GM23248 (cell line): ENCODE measurements around the gene TCHH.

Experiments
- EZH2 ChIP-seq: fragments of 200-600 bp; sonication (generic); IDR thresholded peaks from 2 replicates; pipeline ENCODE4 v1.6.1; 2018; ENCODE audit warnings: antibody characterized with exemption, mild to moderate bottlenecking; ENCODE audit not compliant: insufficient read depth, poor library complexity, severe bottlenecking
- EZH2phosphoT487 ChIP-seq: fragments of 200-600 bp; sonication (generic); IDR thresholded peaks from 2 replicates; pipeline ENCODE4 v1.6.1; 2018; ENCODE audit warnings: antibody characterized with exemption, moderate library complexity, mild to moderate bottlenecking, low read depth; ENCODE audit not compliant: insufficient read depth

DNA sequence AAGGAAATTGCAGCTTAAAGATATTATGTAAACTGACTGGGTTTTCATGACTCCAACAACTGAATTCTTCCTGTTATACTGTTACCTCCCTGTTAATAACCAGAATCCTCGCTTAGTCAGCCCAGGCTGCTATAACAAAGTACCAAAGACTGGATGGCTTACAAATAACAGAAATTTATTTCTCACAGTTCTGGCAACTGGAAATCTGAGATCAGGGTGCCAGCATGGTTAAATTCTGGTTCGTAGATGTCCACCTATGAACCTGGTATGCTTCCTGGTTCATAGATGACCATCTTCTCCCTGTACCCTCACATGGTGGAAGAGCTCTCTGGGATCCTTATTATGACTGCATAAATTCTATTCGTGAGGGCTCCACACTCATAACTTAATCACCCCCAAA lies 18.3 kb downstream of the TCHH start:
- TF ChIP-seq EZH2phosphoT487 (no peak), EZH2 (no peak)
